Endothelial cell of umbilical vein (primary cell): Measurements from ENCODE around the gene NOS2. TPM values are rescaled to one million over a fixed set of nuclear protein-coding genes. Genes with fewer than 3 reads are reported as not detected.
"Not testable (repeated sequence)": the region's sequence is repeated elsewhere in the genome, so short reads cannot be mapped to it uniquely, and the experiment has no call there.

Source experiments
- BruUV-seq: library from RNA; stranded (reverse); fragments of 400-500 nt; replicated peaks from 2 replicates; lab custom pipeline; 2021; lab: Mats Ljungman, UMichigan
- CTCF ChIA-PET: fragments of 300-600, 350-600 bp; sonication (Branson Sonifier 250); formaldehyde crosslinking; loops from one replicate; lab custom pipeline; 2021; ENCODE audit warnings: antibody characterized with exemption, inconsistent platforms; lab: Charles Lee
- POLR2A ChIA-PET: fragments of 300-600, 350-600 bp; sonication (Branson Sonifier 250); formaldehyde crosslinking; loops from one replicate; lab custom pipeline; 2021; ENCODE audit warnings: antibody characterized with exemption, inconsistent platforms; lab: Charles Lee
- DNase-seq: peaks from one replicate; pipeline ENCODE4 v3.0.0-alpha.2; 2011; ENCODE audit warnings: low read depth, low spot score
- FAIRE-seq: peaks from 2 replicates; lab custom pipeline; 2011; peaks lifted over from hg19 to GRCh38; lab: Jason Lieb, UNC
- H2AFZ ChIP-seq: 2 replicates; pipeline ENCODE4 v1.6.0; 2012; ENCODE audit warnings: low read depth, low read length, control low read depth, inconsistent platforms
- H3K27ac ChIP-seq: 2 replicates; pipeline ENCODE4 v1.5.1; 2011; ENCODE audit warnings: low read depth, mild to moderate bottlenecking, control low read depth, low read length, moderate library complexity; ENCODE audit not compliant: insufficient read depth
- H3K27me3 ChIP-seq, 2 experiments: 2 replicates each; pipeline versions ENCODE4 v1.6.0 to v1.6.1; 2011; ENCODE audit warnings: low read length in 2 of 2, mixed read lengths in 1 of 2; ENCODE audit not compliant: control insufficient read depth in 2 of 2, insufficient read depth in 2 of 2
- H3K36me3 ChIP-seq, 2 experiments: 2 replicates in 1 of 2; 3 replicates in 1 of 2; pipeline ENCODE4 v1.5.1; 2011; ENCODE audit warnings: low read length in 2 of 2, mild to moderate bottlenecking in 1 of 2, moderate library complexity in 1 of 2; ENCODE audit not compliant: control insufficient read depth in 2 of 2, insufficient read depth in 2 of 2; ENCODE audit errors: extremely low read depth in 1 of 2
- H3K4me1 ChIP-seq: 3 replicates; pipeline ENCODE4 v1.5.1; 2011; ENCODE audit warnings: mild to moderate bottlenecking, low read length; ENCODE audit not compliant: control insufficient read depth, insufficient read depth; ENCODE audit errors: extremely low read depth
- H3K4me2 ChIP-seq: 2 replicates; pipeline ENCODE4 v1.6.1; 2011; ENCODE audit warnings: low read length, control low read depth, mixed read lengths; ENCODE audit not compliant: insufficient read depth
- H3K4me3 ChIP-seq, 3 experiments: fragments of 200-600 bp in 1 of 3; sonication (generic), shearing (Covaris generic) in 1 of 3; replicated peaks in 1 of 3; 2 replicates each; pipeline ENCODE4 v1.5.1; 2011 to 2016; ENCODE audit warnings: control low read depth in 3 of 3, low read length in 3 of 3, mild to moderate bottlenecking in 2 of 3, inconsistent platforms in 1 of 3, low read depth in 1 of 3, moderate library complexity in 1 of 3; ENCODE audit not compliant: insufficient read depth in 1 of 3
- H3K79me2 ChIP-seq: 2 replicates; pipeline ENCODE4 v1.6.0; 2012; ENCODE audit warnings: low read length, inconsistent platforms; ENCODE audit not compliant: control insufficient read depth, insufficient read depth
- H3K9ac ChIP-seq: replicated peaks from 2 replicates; pipeline ENCODE3; 2011; ENCODE audit warnings: low read length, control low read depth; ENCODE audit not compliant: insufficient read depth; ENCODE audit errors: extremely low read depth
- H3K9me1 ChIP-seq: replicated peaks from 3 replicates; pipeline ENCODE4 v1.6.0; 2011; ENCODE audit warnings: mild to moderate bottlenecking, low read length; ENCODE audit not compliant: control insufficient read depth, insufficient read depth; ENCODE audit errors: extremely low read depth
- H3K9me3 ChIP-seq: replicated peaks from 2 replicates; pipeline ENCODE4 v1.5.1; 2012; ENCODE audit warnings: low read length, inconsistent platforms; ENCODE audit not compliant: control insufficient read depth, insufficient read depth
- H4K20me1 ChIP-seq: replicated peaks from 2 replicates; pipeline ENCODE3; 2011; ENCODE audit warnings: mild to moderate bottlenecking, low read length; ENCODE audit not compliant: control insufficient read depth, insufficient read depth; ENCODE audit errors: extremely low read depth
- EZH2 ChIP-seq: IDR thresholded peaks from 2 replicates; pipeline ENCODE4 v1.6.1; 2012; ENCODE audit warnings: borderline replicate concordance, low read depth, mild to moderate bottlenecking, moderate library complexity, low read length, inconsistent platforms; ENCODE audit not compliant: severe bottlenecking
- GATA2 ChIP-seq: IDR thresholded peaks from 2 replicates; pipeline ENCODE4 v1.7.0; 2011; ENCODE audit warnings: low read depth, mild to moderate bottlenecking, moderate library complexity, mixed read lengths, low read length; ENCODE audit not compliant: insufficient read length, insufficient read depth
- JUN ChIP-seq: IDR thresholded peaks from 2 replicates; pipeline ENCODE4 v1.6.1; 2011; ENCODE audit warnings: borderline replicate concordance, low read depth; ENCODE audit not compliant: insufficient read length, insufficient read depth
- MYC ChIP-seq: IDR thresholded peaks from one replicate; pipeline ENCODE4 v1.6.1; 2011; ENCODE audit warnings: mild to moderate bottlenecking, low read depth, low read length
- POLR2A ChIP-seq: IDR thresholded peaks from 2 replicates; pipeline ENCODE4 v1.6.1; 2012; ENCODE audit warnings: low read depth, mild to moderate bottlenecking, control low read depth, low read length
- POLR2AphosphoS5 ChIP-seq: IDR thresholded peaks from 2 replicates; pipeline ENCODE4 v1.6.1; 2012; ENCODE audit warnings: low read depth, mild to moderate bottlenecking, control low read depth, low read length, moderate library complexity; ENCODE audit not compliant: insufficient read depth
- dilution Hi-C: fragments of 300-500 bp; cut with MboI; formaldehyde crosslinking; loops from one replicate; pipeline ENCODE4 v1.15.0; 2019; ENCODE audit warnings: low sequenced_read_pairs; ENCODE audit not compliant: extremely low pct_ligation_motif_present
- intact Hi-C: fragments of 100-400 bp; cut with micrococcal nuclease; formaldehyde crosslinking; loops from one replicate; pipeline ENCODE4 v1.10.0; 2022
- polyA plus RNA-seq, 4 experiments: library from polyadenylated mRNA; depleted of rRNA in 3 of 4; stranded (reverse) in 3 of 4; unstranded in 1 of 4; fragments of >200 nt; gene quantifications; 2 replicates each; pipeline versions ENCODE4 v1.2.1 to v1.2.3, GENCODE V29; 2011 to 2012; ENCODE audit warnings: missing spikeins in 1 of 4
- total RNA-seq: library from RNA; stranded (reverse); gene quantifications from 2 replicates; pipeline ENCODE4 v1.2.3, GENCODE V29; 2021
- TF ChIP-seq, protein P1 (sequence below): IDR thresholded peaks from 2 replicates; pipeline ENCODE4 v1.6.1; 2011; ENCODE audit not compliant: insufficient read depth, insufficient read length

NOS2 gene
- total and polyA plus RNA-seq, 2 donors (not counting 3 experiments of a cell fraction or from before 2014, with no cell fraction given) = 0.01 TPM; not detected in 1

DNA sequence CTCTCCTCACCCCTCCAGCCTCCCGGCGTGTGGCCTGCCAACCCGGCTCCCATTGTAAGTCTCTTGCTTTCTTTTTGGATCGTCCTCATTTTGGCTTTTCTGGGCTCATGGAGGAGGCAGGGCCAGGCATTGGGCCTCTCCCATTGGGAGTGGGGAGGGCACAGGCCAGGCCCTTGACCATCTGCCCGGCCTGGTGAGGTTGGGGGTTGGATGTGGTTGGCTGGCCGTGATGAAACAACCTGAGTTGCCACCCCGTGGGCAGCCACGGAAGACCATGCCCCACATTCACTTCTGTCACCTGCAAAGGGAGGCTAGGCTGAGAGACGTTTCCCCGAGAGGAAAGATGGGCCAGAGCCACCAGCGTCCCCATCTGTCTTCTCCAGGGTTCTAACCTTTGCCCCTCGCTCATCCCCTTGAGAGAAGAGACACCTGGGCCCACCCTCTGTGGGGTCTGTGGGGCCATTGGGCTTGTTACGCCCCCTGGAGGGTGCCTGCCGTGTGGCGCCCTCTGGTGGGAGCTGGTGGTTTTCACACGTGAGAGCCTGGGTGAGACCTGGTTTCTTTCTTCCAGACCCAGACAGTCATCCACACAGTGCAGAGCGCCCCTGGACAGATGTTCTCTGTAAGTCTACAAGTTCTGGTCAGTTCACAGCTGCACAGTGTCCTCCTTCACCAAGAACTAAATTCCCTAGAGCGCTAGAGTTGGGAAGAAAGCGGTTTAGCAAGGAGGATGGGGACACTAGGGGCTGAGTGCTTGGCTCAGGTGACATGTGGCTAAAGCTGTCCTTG lies 47.3 kb downstream of the NOS2 start:
- dilution Hi-C loops, H3K9ac ChIP-seq, H2AFZ ChIP-seq, BruUV-seq, H3K27ac ChIP-seq, H3K9me3 ChIP-seq, H3K79me2 ChIP-seq, H3K4me2 ChIP-seq, H3K4me1 ChIP-seq, intact Hi-C loops, POLR2A ChIA-PET, H4K20me1 ChIP-seq, H3K36me3 ChIP-seq, H3K4me3 ChIP-seq, H3K27me3 ChIP-seq, DNase-seq, H3K9me1 ChIP-seq: not testable (repeated sequence)
- CTCF ChIA-PET = interaction anchor here (1.0 to 8.3 kb wide), 3 partner anchors 36 to 105 kb away, joined by 3 to 262 read pairs (median 3); no protein-coding TSS in a partner anchor
- peak; percentile 92 for FAIRE-seq

DNA sequence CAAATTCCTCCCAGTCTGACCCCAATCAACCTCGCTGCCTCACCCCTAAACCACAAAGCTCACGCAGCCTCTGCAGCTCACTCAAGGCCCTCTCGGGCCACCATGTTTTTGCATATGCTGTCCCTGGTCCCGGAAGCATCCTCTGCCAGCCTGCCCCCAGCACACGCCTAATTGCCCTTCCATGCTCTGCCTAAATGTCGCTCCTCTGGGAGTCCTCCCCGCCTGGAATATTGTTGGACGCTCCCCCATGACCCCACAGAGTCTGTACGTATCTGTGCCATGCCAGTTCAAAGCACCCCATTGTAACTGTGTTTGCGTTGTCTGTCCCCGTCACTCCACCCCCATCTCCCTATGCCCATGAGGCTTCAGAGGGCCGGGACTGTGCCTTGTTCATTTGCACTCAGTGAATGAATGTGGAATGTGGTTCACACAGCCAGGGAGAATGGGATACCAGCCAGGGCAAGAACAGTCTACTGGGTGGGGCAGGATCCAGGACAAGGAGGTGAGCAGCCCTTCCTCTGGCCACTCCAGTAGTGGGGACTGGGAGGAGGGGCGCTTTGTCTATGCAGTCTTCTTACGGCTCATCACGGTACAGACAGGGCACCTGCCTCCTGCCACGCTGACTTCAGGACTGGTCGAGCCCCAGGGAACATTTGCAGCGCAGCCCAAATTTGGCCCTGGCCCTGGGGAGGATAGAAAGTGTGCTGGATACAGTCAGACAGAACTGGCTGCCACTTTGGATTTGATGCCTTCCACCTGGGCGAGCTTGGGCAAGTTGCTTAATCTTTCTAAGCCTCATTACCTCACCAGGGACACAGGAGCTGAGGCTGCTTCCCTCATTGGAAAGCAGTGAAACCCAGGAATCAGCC lies 48.5 kb downstream of the NOS2 start:
- no peak for FAIRE-seq
- H3K79me2 ChIP-seq = no peaks in the 10 kb centered on the region
- no peaks in the 10 kb centered on the region for H3K36me3 ChIP-seq
- H3K9me3 ChIP-seq = no peaks in the 10 kb centered on the region
- DNase-seq = no peak
- H3K4me1 ChIP-seq = no peaks in the 10 kb centered on the region
- H3K27me3 ChIP-seq = no peaks in the 10 kb centered on the region
- POLR2A ChIA-PET = no interaction called here
- no peak for TF ChIP-seq JUN
- TF ChIP-seq GATA2 = no peak
- no peak for TF ChIP-seq MYC
- TF ChIP-seq, protein P1, sequence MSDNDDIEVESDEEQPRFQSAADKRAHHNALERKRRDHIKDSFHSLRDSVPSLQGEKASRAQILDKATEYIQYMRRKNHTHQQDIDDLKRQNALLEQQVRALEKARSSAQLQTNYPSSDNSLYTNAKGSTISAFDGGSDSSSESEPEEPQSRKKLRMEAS = no peak
- no peak for TF ChIP-seq POLR2AphosphoS5
- no peak for TF ChIP-seq EZH2
- no peak for TF ChIP-seq POLR2A
- no peaks in the 10 kb centered on the region for H3K9me1 ChIP-seq
- no peaks in the 10 kb centered on the region for H4K20me1 ChIP-seq
- H3K4me3 ChIP-seq = no peak overlapping the region
- H3K27ac ChIP-seq = no peak overlapping the region
- CTCF ChIA-PET = no interaction called here
- intact Hi-C loops = no loop called here
- no peak overlapping the region for H3K4me2 ChIP-seq
- no peak overlapping the region for H3K9ac ChIP-seq
- dilution Hi-C loops = no loop called here
- BruUV-seq = no TSS peak
- H2AFZ ChIP-seq = no peak overlapping the region
